HEK293 (cell line): Measurements from ENCODE around the gene C3orf49.

Experiments used
- CTCF ChIA-PET: fragments of 350-600 bp; formaldehyde crosslinking; extraction: SDS; loops from one replicate; lab custom pipeline; 2021; ENCODE audit warnings: antibody characterized with exemption; lab: Yijun Ruan, JAX
- POLR2A ChIA-PET: fragments of 300-600 bp; formaldehyde crosslinking; extraction: SDS; loops from one replicate; lab custom pipeline; 2020; ENCODE audit warnings: antibody characterized with exemption, inconsistent platforms; lab: Yijun Ruan, JAX
- H3K27ac ChIP-seq: fragments of 200-500 bp; sonication (Bioruptor generic); 2 replicates; pipeline ENCODE4 v1.5.1; 2014; ENCODE audit warnings: low read depth, low read length, control low read depth, inconsistent platforms; ENCODE audit errors: extremely low read depth
- H3K36me3 ChIP-seq, 2 experiments: fragments of 200-500 bp in 1 of 2; sonication (Bioruptor generic) in 1 of 2; 1 replicate in 1 of 2; 2 replicates in 1 of 2; pipeline ENCODE4 v1.5.1; 2014 to 2017; ENCODE audit warnings: inconsistent platforms in 2 of 2, low read length in 2 of 2; ENCODE audit not compliant: control insufficient read depth in 2 of 2, insufficient read depth in 1 of 2
- H3K4me1 ChIP-seq: fragments of 200-500 bp; sonication (Bioruptor generic); 2 replicates; pipeline ENCODE4 v1.5.1; 2014; ENCODE audit warnings: mild to moderate bottlenecking, low read length, inconsistent platforms; ENCODE audit not compliant: control insufficient read depth, insufficient read depth
- H3K4me3 ChIP-seq: 2 replicates; pipeline ENCODE4 v1.5.1; 2011; ENCODE audit warnings: low read depth, mild to moderate bottlenecking, control low read depth, low read length, moderate library complexity
- H3K9me3 ChIP-seq: fragments of 200-500 bp; sonication (Bioruptor generic); 2 replicates; pipeline ENCODE4 v1.5.1; 2014; ENCODE audit warnings: low read depth, low read length, inconsistent platforms; ENCODE audit not compliant: control insufficient read depth, insufficient read depth
- BCL11B ChIP-seq: fragments of 450-650 bp; formaldehyde crosslinking; IDR thresholded peaks from 2 replicates; pipeline ENCODE4 v1.5.1; 2016; ENCODE audit warnings: low read depth, missing biosample characterization, missing genetic modification characterization
- GLIS1 ChIP-seq: fragments of 450-650 bp; formaldehyde crosslinking; IDR thresholded peaks from 2 replicates; pipeline ENCODE4 v1.5.1; 2016; ENCODE audit warnings: missing biosample characterization, missing genetic modification characterization
- KLF16 ChIP-seq: fragments of 450-650 bp; formaldehyde crosslinking; IDR thresholded peaks from 2 replicates; pipeline ENCODE4 v1.5.1; 2017; ENCODE audit warnings: missing biosample characterization, missing genetic modification characterization
- KLF9 ChIP-seq: fragments of 450-650 bp; formaldehyde crosslinking; IDR thresholded peaks from 2 replicates; pipeline ENCODE4 v1.5.1; 2016; ENCODE audit warnings: missing biosample characterization, missing genetic modification characterization, low read depth
- PRDM10 ChIP-seq: fragments of 450-650 bp; formaldehyde crosslinking; IDR thresholded peaks from 2 replicates; pipeline ENCODE4 v1.5.1; 2016; ENCODE audit warnings: missing biosample characterization, missing genetic modification characterization
- REPIN1 ChIP-seq: fragments of 450-650 bp; formaldehyde crosslinking; IDR thresholded peaks from 2 replicates; pipeline ENCODE4 v1.5.1; 2017; ENCODE audit warnings: missing biosample characterization, missing genetic modification characterization, low read depth
- SP7 ChIP-seq: fragments of 450-650 bp; formaldehyde crosslinking; IDR thresholded peaks from 2 replicates; pipeline ENCODE4 v1.5.1; 2016; ENCODE audit warnings: missing biosample characterization, missing genetic modification characterization
- TSHZ1 ChIP-seq: fragments of 450-650 bp; formaldehyde crosslinking; IDR thresholded peaks from 2 replicates; pipeline ENCODE4 v1.5.1; 2016; ENCODE audit warnings: missing biosample characterization, missing genetic modification characterization, borderline replicate concordance
- ZFP3 ChIP-seq: fragments of 450-650 bp; formaldehyde crosslinking; IDR thresholded peaks from 2 replicates; pipeline ENCODE4 v1.5.1; 2016; ENCODE audit warnings: low read depth, missing biosample characterization, missing genetic modification characterization
- ZNF121 ChIP-seq: fragments of 450-650 bp; formaldehyde crosslinking; IDR thresholded peaks from 2 replicates; pipeline ENCODE4 v1.5.1; 2016; ENCODE audit warnings: missing biosample characterization, missing genetic modification characterization
- ZNF140 ChIP-seq: fragments of 450-650 bp; formaldehyde crosslinking; IDR thresholded peaks from 2 replicates; pipeline ENCODE4 v1.5.1; 2016; ENCODE audit warnings: missing biosample characterization, missing genetic modification characterization
- ZNF155 ChIP-seq: fragments of 450-650 bp; formaldehyde crosslinking; IDR thresholded peaks from 2 replicates; pipeline ENCODE4 v1.5.1; 2016; ENCODE audit warnings: missing biosample characterization, missing genetic modification characterization
- ZNF24 ChIP-seq: fragments of 450-650 bp; formaldehyde crosslinking; IDR thresholded peaks from 2 replicates; pipeline ENCODE4 v1.5.1; 2016; ENCODE audit warnings: missing biosample characterization, missing genetic modification characterization
- ZNF391 ChIP-seq: fragments of 450-650 bp; formaldehyde crosslinking; IDR thresholded peaks from 2 replicates; pipeline ENCODE4 v1.5.1; 2016; ENCODE audit warnings: low read depth, missing biosample characterization, missing genetic modification characterization, borderline replicate concordance
- ZNF473 ChIP-seq: fragments of 450-650 bp; formaldehyde crosslinking; IDR thresholded peaks from 2 replicates; pipeline ENCODE4 v1.5.1; 2017; ENCODE audit warnings: missing biosample characterization, missing genetic modification characterization
- ZNF514 ChIP-seq: fragments of 450-650 bp; formaldehyde crosslinking; IDR thresholded peaks from 2 replicates; pipeline ENCODE4 v1.5.1; 2016; ENCODE audit warnings: missing biosample characterization, missing genetic modification characterization
- ZNF544 ChIP-seq: fragments of 450-650 bp; formaldehyde crosslinking; IDR thresholded peaks from 2 replicates; pipeline ENCODE4 v1.5.0; 2017; ENCODE audit warnings: missing biosample characterization, missing genetic modification characterization
- ZNF558 ChIP-seq: fragments of 450-650 bp; formaldehyde crosslinking; IDR thresholded peaks from 2 replicates; pipeline ENCODE4 v1.5.1; 2016; ENCODE audit warnings: missing biosample characterization, missing genetic modification characterization
- ZNF621 ChIP-seq: fragments of 450-650 bp; formaldehyde crosslinking; IDR thresholded peaks from 2 replicates; pipeline ENCODE4 v1.5.1; 2017; ENCODE audit warnings: missing biosample characterization, missing genetic modification characterization
- ZNF626 ChIP-seq: fragments of 450-650 bp; sonication (Bioruptor Pico); formaldehyde crosslinking; IDR thresholded peaks from 2 replicates; pipeline ENCODE4 v1.5.1; 2018; ENCODE audit warnings: missing biosample characterization, missing genetic modification characterization, inconsistent platforms
- ZNF677 ChIP-seq: fragments of 450-650 bp; IDR thresholded peaks from 2 replicates; pipeline ENCODE4 v1.5.0; 2018; ENCODE audit warnings: missing biosample characterization, mild to moderate bottlenecking, missing genetic modification characterization, moderate library complexity
- ZNF692 ChIP-seq: fragments of 450-650 bp; formaldehyde crosslinking; IDR thresholded peaks from 2 replicates; pipeline ENCODE4 v1.5.1; 2016; ENCODE audit warnings: missing biosample characterization, missing genetic modification characterization
- ZNF768 ChIP-seq: fragments of 450-650 bp; formaldehyde crosslinking; IDR thresholded peaks from 2 replicates; pipeline ENCODE4 v1.5.1; 2018; ENCODE audit warnings: missing biosample characterization, mild to moderate bottlenecking, missing genetic modification characterization
- ZNF791 ChIP-seq: fragments of 450-650 bp; formaldehyde crosslinking; IDR thresholded peaks from 2 replicates; pipeline ENCODE4 v1.5.1; 2016; ENCODE audit warnings: missing biosample characterization, missing genetic modification characterization
- TF ChIP-seq, protein P1 (sequence below): fragments of 450-650 bp; formaldehyde crosslinking; IDR thresholded peaks from 2 replicates; pipeline ENCODE4 v1.5.1; 2017; ENCODE audit warnings: missing biosample characterization, missing genetic modification characterization
- TF ChIP-seq, protein P2 (sequence below): fragments of 450-650 bp; formaldehyde crosslinking; optimal IDR thresholded peaks from 2 replicates; pipeline ENCODE3; 2016; ENCODE audit warnings: missing biosample characterization, mild to moderate bottlenecking, missing genetic modification characterization

Gene C3orf49

DNA sequence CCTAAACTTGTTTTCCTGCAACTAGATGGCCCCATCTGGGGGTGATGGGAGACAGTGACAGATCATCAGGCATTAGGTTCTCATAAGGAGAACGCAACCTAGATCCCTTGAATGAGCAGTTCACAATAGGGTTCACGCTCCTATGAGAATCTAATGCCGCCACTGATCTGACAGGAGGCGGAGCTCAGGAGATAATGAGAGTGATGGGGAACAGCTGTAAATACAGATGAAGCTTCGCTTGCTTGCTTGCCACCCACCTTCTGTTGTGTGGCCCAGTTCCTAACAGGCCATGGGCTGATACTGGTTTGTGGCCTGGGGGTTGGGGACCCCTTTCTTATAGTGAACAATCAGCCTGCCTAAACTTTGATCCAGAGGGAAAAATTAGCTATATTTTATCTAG lies 15.2 kb upstream of the C3orf49 start (continued):
- TF ChIP-seq, protein P1, sequence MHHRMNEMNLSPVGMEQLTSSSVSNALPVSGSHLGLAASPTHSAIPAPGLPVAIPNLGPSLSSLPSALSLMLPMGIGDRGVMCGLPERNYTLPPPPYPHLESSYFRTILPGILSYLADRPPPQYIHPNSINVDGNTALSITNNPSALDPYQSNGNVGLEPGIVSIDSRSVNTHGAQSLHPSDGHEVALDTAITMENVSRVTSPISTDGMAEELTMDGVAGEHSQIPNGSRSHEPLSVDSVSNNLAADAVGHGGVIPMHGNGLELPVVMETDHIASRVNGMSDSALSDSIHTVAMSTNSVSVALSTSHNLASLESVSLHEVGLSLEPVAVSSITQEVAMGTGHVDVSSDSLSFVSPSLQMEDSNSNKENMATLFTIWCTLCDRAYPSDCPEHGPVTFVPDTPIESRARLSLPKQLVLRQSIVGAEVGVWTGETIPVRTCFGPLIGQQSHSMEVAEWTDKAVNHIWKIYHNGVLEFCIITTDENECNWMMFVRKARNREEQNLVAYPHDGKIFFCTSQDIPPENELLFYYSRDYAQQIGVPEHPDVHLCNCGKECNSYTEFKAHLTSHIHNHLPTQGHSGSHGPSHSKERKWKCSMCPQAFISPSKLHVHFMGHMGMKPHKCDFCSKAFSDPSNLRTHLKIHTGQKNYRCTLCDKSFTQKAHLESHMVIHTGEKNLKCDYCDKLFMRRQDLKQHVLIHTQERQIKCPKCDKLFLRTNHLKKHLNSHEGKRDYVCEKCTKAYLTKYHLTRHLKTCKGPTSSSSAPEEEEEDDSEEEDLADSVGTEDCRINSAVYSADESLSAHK (tag by site-specific recombination): no peak
- no peak for TF ChIP-seq ZNF24 (tag by site-specific recombination)
- no peak for TF ChIP-seq ZNF155 (tag by site-specific recombination)
- no peak for TF ChIP-seq SP7
- TF ChIP-seq ZNF677: no peak
- TF ChIP-seq REPIN1 (tag by site-specific recombination): no peak
- no peak for TF ChIP-seq ZNF621 (tag by site-specific recombination)
- no peak for TF ChIP-seq ZNF791 (tag by site-specific recombination)
- TF ChIP-seq, protein P2, sequence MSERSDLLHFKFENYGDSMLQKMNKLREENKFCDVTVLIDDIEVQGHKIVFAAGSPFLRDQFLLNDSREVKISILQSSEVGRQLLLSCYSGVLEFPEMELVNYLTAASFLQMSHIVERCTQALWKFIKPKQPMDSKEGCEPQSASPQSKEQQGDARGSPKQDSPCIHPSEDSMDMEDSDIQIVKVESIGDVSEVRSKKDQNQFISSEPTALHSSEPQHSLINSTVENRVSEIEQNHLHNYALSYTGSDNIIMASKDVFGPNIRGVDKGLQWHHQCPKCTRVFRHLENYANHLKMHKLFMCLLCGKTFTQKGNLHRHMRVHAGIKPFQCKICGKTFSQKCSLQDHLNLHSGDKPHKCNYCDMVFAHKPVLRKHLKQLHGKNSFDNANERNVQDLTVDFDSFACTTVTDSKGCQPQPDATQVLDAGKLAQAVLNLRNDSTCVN (tag by site-specific recombination): no peak
- no peak for TF ChIP-seq ZNF140 (tag by site-specific recombination)

DNA sequence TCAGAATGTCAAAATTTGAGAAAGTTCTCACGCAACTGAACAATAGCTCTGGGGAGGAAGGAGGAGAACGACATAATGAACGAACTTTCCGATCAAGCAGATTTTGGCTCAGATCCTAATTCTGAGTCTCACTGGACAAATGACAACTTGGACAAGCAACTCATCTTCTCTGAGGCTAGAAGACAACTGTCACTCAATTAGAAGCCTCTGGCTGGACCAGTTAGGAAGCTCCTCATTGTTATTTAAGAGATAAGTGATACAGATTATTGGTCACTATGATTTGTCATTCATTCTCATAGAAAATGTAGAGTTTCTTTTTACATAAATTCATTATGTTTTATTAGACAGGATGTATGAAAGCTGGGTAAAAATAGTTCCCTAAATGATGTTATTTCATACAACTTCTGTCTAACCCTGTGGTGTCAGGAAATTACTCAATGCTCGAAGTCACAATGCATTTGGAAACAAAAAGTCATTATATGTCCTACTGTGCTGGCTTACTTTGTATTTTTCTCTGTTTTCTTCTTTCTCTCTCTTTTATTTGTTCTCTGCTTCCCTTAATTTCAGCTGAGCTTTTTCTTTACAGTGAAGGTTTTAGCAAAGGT lies 11.0 kb upstream of the C3orf49 start:
- Histone ChIP-seq H3K27ac (no peak overlapping the region), H3K9me3 (no peaks in the 10 kb centered on the region), H3K4me3 (no peak overlapping the region), H3K36me3 (no peaks in the 10 kb centered on the region), H3K4me1 (no peaks in the 10 kb centered on the region)
- ChIA-PET POLR2A (interaction anchor here (0.7 kb wide), 1 partner anchor 293 kb away, joined by 4 read pairs; no protein-coding TSS in a partner anchor), CTCF (interaction anchor here (0.7 to 1.2 kb wide), 2 partner anchors 10 to 11 kb away, joined by 3 read pairs; partner anchors contain the start of gene C3orf49)
- TF ChIP-seq ZNF544 (tag by site-specific recombination): no peak
- no peak for TF ChIP-seq BCL11B (tag by site-specific recombination)
- no peak for TF ChIP-seq ZNF626
- TF ChIP-seq KLF9 (tag by site-specific recombination): no peak
- no peak for TF ChIP-seq ZNF558 (tag by site-specific recombination)
- TF ChIP-seq GLIS1 (tag by site-specific recombination): no peak
- no peak for TF ChIP-seq KLF16 (tag by site-specific recombination)
- no peak for TF ChIP-seq PRDM10 (tag by site-specific recombination)
- no peak for TF ChIP-seq TSHZ1 (tag by site-specific recombination)
- TF ChIP-seq ZNF121 (tag by site-specific recombination): no peak
- TF ChIP-seq ZFP3 (tag by site-specific recombination): no peak
- TF ChIP-seq ZNF514 (tag by site-specific recombination): no peak
- no peak for TF ChIP-seq ZNF391
- TF ChIP-seq ZNF768 (tag by site-specific recombination): no peak
- no peak for TF ChIP-seq ZNF692 (tag by site-specific recombination)
- TF ChIP-seq ZNF473 (tag by site-specific recombination): no peak
